ENCODE data around the gene GIN1.
"Not testable (repeated sequence)": the region's sequence is repeated elsewhere in the genome, so short reads cannot be mapped to it uniquely, and the experiment has no call there.

The GIN1 gene

DNA sequence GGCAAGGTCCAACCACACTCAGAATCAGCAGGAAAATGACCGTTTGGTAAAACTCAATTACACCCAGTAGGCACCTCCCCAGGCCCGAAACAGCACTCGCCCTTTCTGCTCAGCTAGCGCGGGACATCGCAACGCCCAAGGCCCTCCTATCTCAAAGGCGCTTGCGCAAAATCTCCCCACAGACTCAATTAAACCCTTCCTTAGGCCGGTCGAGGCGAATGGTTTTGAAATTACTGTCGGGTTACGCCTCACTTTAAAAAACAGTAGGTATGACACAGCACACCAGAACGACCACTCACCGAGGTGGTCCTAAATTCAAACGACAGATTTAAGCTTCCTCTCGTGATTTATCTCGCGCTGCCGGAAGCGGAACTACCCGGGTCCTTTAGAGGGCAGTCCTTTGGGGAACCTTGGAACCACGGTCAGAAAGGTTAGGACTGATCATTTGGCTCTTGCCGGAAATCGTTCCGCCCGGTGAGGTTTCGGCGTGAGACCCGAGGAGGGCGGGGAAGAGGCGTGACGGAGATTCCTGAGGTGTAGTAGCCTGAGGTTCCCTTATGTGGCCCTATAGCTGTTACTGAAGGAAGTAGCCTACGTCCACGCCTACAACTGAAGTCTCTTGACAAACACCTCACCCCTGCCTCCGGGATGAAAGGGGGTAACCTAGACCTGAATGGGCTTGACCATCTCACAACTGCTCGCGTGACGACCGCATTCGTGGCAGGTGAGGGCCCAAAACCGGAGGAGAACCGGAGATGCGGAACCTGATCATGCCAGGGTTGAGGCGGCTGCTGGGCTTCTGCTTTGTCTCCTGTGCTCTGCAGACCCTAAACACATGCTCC, at the start of gene GIN1, which contains the start of gene PPIP5K2:
TSS of gene GIN1 (minus strand) at position 374 of the 842 bp plus-strand sequence. CDS start 11,431 bp downstream, outside the sequence.
TSS of gene PPIP5K2 (plus strand) at position 537 of the 842 bp plus-strand sequence. CDS start 9,289 bp downstream, outside the sequence.
- DNase-seq, result peak; percentile 72 to 98 (median 94)

GRCh38 chr5:103166706-103167105, 46.8 kb upstream of the GIN1 start:
- DNase-seq, result no peak

GRCh38 chr5:103151156-103151555, 31.2 kb upstream of the GIN1 start:
- no peak for DNase-seq

DNA sequence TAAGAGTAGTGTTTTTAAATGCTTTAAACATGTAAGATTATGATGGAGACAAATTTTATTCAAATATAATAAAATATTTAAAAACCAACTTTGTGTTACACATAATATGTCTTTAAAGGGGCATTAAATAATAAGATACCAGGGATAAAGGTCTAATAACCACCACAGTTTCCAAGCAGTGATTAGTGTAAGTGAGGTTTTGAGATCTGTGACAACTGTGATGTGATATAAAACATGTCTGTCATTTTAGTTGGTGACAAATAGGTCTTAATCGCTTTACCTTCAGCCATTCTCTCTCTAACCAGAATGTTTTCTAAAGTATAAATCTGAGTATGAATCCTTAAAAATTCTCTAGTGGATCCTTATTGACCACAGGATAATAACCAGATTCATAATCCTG, 28.3 kb upstream of the GIN1 start:
- DNase-seq, result no peak

DNA sequence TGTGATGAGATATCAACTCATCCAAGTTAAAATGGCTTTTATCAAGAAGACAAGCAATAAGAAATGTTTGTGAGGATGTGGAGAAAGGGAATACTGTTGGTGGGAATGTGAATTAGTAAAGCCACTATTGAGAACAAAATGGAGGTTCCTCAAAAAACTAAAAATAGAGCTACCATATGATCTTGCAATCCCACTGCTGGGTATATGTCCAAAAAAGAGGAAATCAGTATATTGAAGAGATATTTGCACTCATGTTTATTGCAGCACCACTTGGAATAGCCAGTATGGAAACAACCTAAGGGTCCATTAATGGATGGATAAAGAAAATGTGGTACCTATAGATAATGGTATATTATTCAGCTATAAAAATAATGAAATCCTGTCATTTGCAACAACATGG, 25.3 kb upstream of the GIN1 start:
- no peak for DNase-seq

- DNase-seq, result not testable (repeated sequence)
Observed at GRCh38 chr5:103142132-103142531, 22.2 kb upstream of the GIN1 start.

- peak in 49 of 56 donors; percentile 0 to 79 (median 39) for DNase-seq
Observed at GRCh38 chr5:103139264-103139865, 19.4 kb upstream of the GIN1 start.

DNA sequence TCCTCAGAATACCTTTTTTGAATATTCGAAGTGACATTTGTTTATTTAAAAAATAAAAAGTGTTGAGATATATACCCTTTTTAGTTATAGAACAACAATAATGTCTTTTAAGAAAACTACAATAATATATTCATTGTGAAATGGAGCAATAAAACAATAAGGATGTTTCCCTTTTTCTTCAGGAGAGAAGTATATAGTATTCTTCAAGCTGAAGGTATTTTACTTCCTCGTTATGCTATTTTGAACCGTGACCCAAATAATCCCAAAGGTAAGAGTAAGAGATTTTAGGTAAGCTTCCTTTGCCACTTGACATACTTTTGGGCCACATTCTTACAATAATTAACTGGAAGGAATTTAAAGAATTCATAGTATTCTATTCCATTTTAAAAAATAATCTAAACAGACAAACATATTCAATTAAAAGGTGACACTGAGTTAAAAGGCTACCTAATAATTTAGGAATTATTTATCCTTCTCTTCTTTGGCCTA, 18.3 kb upstream of the GIN1 start:
- no peak for DNase-seq

DNA sequence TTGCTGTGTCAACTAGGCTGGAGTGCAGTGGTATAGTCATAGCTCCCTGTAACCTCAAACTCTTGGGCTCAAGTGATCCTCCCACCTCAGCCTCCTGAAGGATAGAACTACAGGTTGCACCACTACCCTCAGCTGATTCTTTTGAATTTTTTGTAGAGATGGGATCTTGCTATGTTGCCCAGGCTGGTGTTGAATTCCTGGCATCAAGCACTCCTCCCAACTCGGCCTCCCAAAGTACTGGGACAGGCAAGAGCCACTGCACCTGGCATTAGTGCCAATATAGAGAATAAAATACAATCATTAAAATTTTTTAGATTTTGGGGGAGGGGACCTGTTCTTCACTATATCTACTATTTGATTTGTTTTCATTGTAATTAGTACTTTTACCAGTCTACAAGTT, 15.5 kb upstream of the GIN1 start:
- DNase-seq, result no peak

GRCh38 chr5:103133231-103133630, 13.3 kb upstream of the GIN1 start:
- no peak for DNase-seq

- DNase-seq, result no peak
Observed at GRCh38 chr5:103132684-103133083, 12.7 kb upstream of the GIN1 start.

GRCh38 chr5:103128202-103128601, 8.3 kb upstream of the GIN1 start:
- DNase-seq, result no peak

DNA sequence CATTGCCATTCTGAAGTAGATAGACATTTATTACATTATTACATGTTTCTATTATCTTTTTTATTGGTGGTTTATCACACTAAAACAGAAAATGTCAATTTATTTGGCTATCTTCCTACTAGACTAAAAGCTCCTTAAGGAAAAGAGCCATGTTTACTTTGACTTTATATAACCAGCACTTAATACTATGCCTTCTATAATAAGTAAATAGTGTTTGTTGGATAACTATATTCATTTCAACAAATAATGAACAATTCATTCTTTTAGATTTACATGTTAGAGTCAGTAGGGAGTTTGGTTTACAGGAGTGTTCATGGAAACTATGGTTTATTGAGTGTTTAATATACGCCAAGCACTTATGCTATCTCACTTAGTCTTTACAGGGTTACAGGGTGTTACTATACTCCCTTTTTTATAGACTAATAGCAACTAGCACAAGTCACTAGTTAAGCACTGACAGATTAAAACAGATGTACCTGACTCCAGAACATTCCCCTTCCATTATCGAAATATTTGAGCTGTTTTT, 7.4 kb upstream of the GIN1 start:
- DNase-seq, result no peak

GRCh38 chr5:103126557-103126956, 6.6 kb upstream of the GIN1 start:
- no peak for DNase-seq

- no peak for DNase-seq
Observed at GRCh38 chr5:103122242-103122641, 2.3 kb upstream of the GIN1 start.

- peak in 12 of 56 donors; percentile 0 to 39 (median 16) for DNase-seq
Observed at GRCh38 chr5:103120607-103121200, 766 bp upstream of the GIN1 start.

GRCh38 chr5:103119070-103119764, 721 bp downstream of the GIN1 start:
- no peak for DNase-seq

- DNase-seq, result no peak
Observed at GRCh38 chr5:103117471-103117991, 2.4 kb downstream of the GIN1 start.

GRCh38 chr5:103114440-103114839, 5.5 kb downstream of the GIN1 start:
- no peak for DNase-seq

GRCh38 chr5:103112910-103113309, 7.0 kb downstream of the GIN1 start:
- DNase-seq, result no peak

- DNase-seq, result no peak
Observed at GRCh38 chr5:103111468-103111867, 8.5 kb downstream of the GIN1 start.

Data from nucleus accumbens (tissue), 56 donors.